Measurements from ENCODE around the gene C3orf49.

DNA sequence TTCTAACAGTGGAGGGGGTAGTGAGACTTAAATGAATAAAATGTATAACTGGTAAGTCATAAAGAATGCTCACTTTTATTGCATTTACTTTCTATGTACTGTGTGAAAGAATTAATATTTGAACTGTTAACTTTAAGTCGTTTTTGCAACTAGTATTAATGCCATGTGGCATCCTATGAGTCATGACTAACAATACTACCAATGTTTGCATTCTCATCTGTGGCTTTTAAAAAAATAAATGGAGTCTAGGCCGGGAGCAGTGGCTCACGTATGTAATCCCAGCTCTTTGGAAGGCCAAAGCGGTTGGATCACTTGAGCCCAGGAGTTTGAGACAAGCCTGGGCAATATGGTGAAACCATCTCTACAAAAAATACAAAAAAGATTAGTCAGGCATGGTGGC is 5.2 kb downstream of the C3orf49 start:
- no peak for TF ChIP-seq CTCF (IDR thresholded peaks at IDR 0.05; ENCODE audit: insufficient read depth, low read length)
- no peak for TF ChIP-seq GABPA (IDR thresholded peaks at IDR 0.05; ENCODE audit: low read depth)

Measured in HL-60 (cell line).